Testis (tissue), 3 donors: ENCODE data around the gene LRRC74A. TPM values are rescaled to one million over a fixed set of nuclear protein-coding genes. Genes with fewer than 3 reads are reported as not detected.
"Not testable (repeated sequence)": the region's sequence is repeated elsewhere in the genome, so short reads cannot be mapped to it uniquely, and the experiment has no call there.

Source experiments
- DNase-seq: peaks from one replicate; pipeline ENCODE4 v3.0.0-alpha.2; 2019
- H3K27ac ChIP-seq, 2 donors: fragments of 200-600 bp; sonication (generic); one replicate each; pipeline ENCODE4 v1.5.1; 2019
- H3K27me3 ChIP-seq: fragments of 200-600 bp; sonication (generic); one replicate; pipeline ENCODE4 v1.5.1; 2019
- H3K36me3 ChIP-seq: fragments of 200-600 bp; sonication (generic); one replicate; pipeline ENCODE4 v1.5.1; 2017; ENCODE audit warnings: low read depth; ENCODE audit errors: missing control alignments
- H3K4me1 ChIP-seq: fragments of 200-600 bp; sonication (generic); one replicate; pipeline ENCODE4 v1.5.1; 2019
- H3K4me3 ChIP-seq, 2 donors: fragments of 200-600 bp; sonication (generic); one replicate each; pipeline ENCODE4 v1.5.1; 2017 to 2019
- H3K9me3 ChIP-seq: fragments of 200-600 bp; sonication (generic); one replicate; pipeline ENCODE4 v1.5.1; 2017
- CTCF ChIP-seq, 3 experiments: fragments of 450-650 bp in 2 of 3; fragments of 200-600 bp in 1 of 3; sonication (generic) in 1 of 3; IDR thresholded peaks; one replicate each; pipeline ENCODE4 v1.5.1; 2016 to 2019; ENCODE audit warnings: antibody characterized with exemption in 3 of 3, mild to moderate bottlenecking in 2 of 3, moderate library complexity in 1 of 3
- POLR2A ChIP-seq: fragments of 450-650 bp; IDR thresholded peaks from one replicate; pipeline ENCODE4 v1.6.1; 2017; ENCODE audit warnings: antibody characterized with exemption, mild to moderate bottlenecking, moderate library complexity
- WGBS, 2 donors: methylation state at CpG; one replicate each; pipeline ENCODE4 v1.1.5; 2018; 5-methylcytosine and 5-hydroxymethylcytosine counted together
- intact Hi-C: fragments of 100-400 bp; cut with DNase I; formaldehyde crosslinking; loops from one replicate; pipeline ENCODE4 v1.15.1; 2023; ENCODE audit warnings: low total_unique reads
- polyA plus RNA-seq: library from polyadenylated mRNA; stranded (reverse); fragments of 350-450 nt; fragmentation: Illumina TruSeq; extraction: RNeasy Lipid Tissue Mini Kit (QIAGEN cat#74804); gene quantifications from one replicate; pipeline ENCODE4 v1.2.3, GENCODE V29; 2014; ENCODE audit warnings: low read depth, low replicate concordance; ENCODE audit not compliant: insufficient read depth
- total RNA-seq, 2 donors: library from RNA; depleted of rRNA; stranded (reverse); fragments of >200 nt; gene quantifications; one replicate each; pipeline ENCODE4 v1.2.3, GENCODE V29; 2016

The LRRC74A gene
- total and polyA plus RNA-seq, 3 donors from 2014 or later: 5.9 to 32.5 (median 28.7) TPM

- Histone ChIP-seq H3K9me3 (no peaks in the 10 kb centered on the region), H3K27me3 (no peaks in the 10 kb centered on the region), H3K4me3 (no peak overlapping the region), H3K4me1 (peaks cover 8% of the 10 kb centered on the region), H3K36me3 (no peaks in the 10 kb centered on the region), H3K27ac (no peak overlapping the region)
- intact Hi-C loops: no loop called here
- DNase-seq: no peak
- 77 to 82% methylated on average over 10 to 14 of the region's 14 CpGs for WGBS, 2 donors
- TF ChIP-seq CTCF (IDR thresholded peaks at IDR 0.05) (no peak), POLR2A (no peak)
Observed at GRCh38 chr14:76884853-76885276, 58.7 kb downstream of the LRRC74A start.

DNA sequence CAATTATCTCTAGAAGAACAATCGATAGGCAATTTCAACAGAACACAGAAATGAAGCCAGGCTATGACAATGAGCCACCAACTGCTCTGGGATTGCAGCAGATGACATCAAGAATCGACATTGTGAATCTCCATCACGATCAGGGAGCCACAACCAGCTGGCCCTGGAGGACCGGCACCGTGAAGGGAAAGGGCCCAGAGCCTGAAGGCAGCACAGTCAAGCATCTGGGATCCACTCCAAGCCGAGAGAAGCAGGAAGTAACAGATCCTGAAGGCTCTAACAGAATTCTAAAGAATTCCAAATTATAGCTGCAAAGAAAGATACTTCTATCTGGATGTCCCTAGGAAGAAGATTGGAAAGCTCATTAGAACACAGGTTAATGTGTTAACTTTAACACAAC, 61.0 kb downstream of the LRRC74A start:
- H3K27ac ChIP-seq: no peak overlapping the region
- no peak for TF ChIP-seq CTCF (IDR thresholded peaks at IDR 0.05)
- no peak for TF ChIP-seq POLR2A
- H3K27me3 ChIP-seq: no peaks in the 10 kb centered on the region
- H3K4me3 ChIP-seq: no peak overlapping the region
- no peaks in the 10 kb centered on the region for H3K36me3 ChIP-seq
- H3K4me1 ChIP-seq: peaks cover 6% of the 10 kb centered on the region
- peak; percentile 51 for DNase-seq
- no peaks in the 10 kb centered on the region for H3K9me3 ChIP-seq
- 49 to 53% methylated on average over 6 of the region's 6 CpGs for WGBS, 2 donors
- intact Hi-C loops: no loop called here

DNA sequence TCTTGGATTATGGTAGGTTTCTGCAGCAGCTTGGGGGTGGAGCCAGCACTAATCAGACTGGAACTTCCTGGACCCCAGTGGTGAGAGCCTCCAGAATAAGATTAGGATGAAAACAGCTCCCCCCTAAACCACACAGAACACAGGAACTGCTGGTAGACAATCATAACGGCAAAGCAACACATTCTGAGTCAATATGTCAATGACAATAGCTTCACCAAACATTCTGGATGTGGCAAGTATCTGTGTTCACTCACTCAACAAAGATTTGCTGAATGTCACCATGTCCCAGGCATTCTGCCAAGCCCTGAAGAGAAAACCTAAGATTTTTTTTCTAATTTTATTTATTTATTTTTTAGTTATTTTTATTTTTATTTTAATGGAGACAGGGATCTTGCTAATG, 65.2 kb downstream of the LRRC74A start:
- Histone ChIP-seq H3K9me3 (no peaks in the 10 kb centered on the region), H3K27me3 (no peaks in the 10 kb centered on the region), H3K4me3 (no peak overlapping the region), H3K4me1 (no peaks in the 10 kb centered on the region), H3K36me3 (no peaks in the 10 kb centered on the region), H3K27ac (no peak overlapping the region)
- TF ChIP-seq POLR2A (no peak), CTCF (IDR thresholded peaks at IDR 0.05) (no peak)
- DNase-seq: no peak
- intact Hi-C loops: no loop called here
- 57 to 73% methylated on average over 1 of the region's 1 CpG for WGBS, 2 donors

DNA sequence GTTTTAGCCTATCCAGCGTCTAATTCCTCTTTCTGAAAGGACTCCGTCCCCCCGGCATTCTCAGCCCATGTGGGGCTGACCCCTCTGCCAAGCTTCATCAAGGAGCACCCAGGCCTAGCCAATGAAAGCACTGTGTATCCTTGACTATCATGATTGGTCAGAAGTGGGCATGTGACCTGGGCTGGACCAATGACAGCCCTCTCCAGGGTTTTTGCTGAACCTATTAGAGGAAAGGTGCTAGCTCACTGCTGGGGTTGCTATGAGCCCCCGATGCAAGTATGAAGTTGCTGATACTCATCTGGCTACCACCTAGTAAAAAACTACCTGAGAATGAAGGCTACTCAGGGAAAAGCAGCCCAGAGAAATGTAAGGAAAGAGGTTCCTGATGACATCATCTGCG, 68.1 kb downstream of the LRRC74A start:
- DNase-seq: peak; percentile 79
- no peaks in the 10 kb centered on the region for H3K36me3 ChIP-seq
- WGBS, 2 donors: 76 to 85% methylated on average over 5 of the region's 5 CpGs
- H3K27me3 ChIP-seq: no peaks in the 10 kb centered on the region
- intact Hi-C loops: no loop called here
- H3K27ac ChIP-seq: no peak overlapping the region
- H3K4me3 ChIP-seq: peak overlapping the region in 1 of 2 donors; percentile 38
- no peak for TF ChIP-seq POLR2A
- H3K9me3 ChIP-seq: no peaks in the 10 kb centered on the region
- H3K4me1 ChIP-seq: no peaks in the 10 kb centered on the region

DNA sequence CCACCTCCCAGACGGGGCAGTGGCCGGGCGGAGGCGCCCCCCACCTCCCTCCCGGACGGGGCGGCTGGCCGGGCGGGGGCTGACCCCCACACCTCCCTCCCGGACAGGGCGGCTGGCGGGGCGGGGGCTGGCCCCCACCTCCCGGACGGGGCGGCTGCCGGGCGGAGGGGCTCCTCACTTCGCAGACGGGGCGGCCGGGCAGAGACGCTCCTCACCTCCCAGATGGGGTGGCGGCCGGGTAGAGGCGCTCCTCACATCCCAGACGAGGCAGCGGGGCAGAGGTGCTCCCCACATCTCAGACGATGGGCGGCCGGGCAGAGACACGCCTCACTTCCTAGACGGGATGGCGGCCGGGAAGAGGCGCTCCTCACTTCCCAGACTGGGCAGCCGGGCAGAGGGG, 71.8 kb downstream of the LRRC74A start:
- H3K27ac ChIP-seq, H3K36me3 ChIP-seq, H3K4me1 ChIP-seq, H3K27me3 ChIP-seq, DNase-seq, intact Hi-C loops, H3K9me3 ChIP-seq: not testable (repeated sequence)
- 69 to 80% methylated on average over 6 to 37 of the region's 37 CpGs for WGBS, 2 donors
- peak overlapping the region in 1 of 2 donors; percentile 39 for H3K4me3 ChIP-seq

DNA sequence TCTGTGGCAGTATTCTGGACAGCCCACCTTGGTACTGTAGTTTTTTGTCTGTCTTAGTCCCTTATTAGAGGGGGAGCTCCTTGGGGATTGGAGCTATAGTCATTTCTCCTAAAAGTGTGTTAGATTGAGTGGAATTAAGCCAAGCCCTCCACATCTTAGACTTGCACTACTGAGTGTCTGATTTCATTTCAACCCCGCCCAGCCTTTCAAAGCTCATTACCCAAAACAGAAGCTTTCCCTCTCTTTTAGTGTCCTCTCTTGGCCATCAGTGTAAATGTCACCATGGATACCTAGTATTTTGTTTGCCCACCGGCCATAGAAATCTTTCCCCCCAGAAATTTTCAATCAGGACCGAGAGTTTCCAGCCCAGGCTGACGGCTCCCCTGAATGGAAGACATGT, 74.5 kb downstream of the LRRC74A start:
- H3K4me3 ChIP-seq: no peak overlapping the region
- no peaks in the 10 kb centered on the region for H3K9me3 ChIP-seq
- no peaks in the 10 kb centered on the region for H3K27me3 ChIP-seq
- no peak for DNase-seq
- H3K36me3 ChIP-seq: no peaks in the 10 kb centered on the region
- 73 to 75% methylated on average over 4 of the region's 4 CpGs for WGBS, 2 donors
- no peak overlapping the region for H3K27ac ChIP-seq
- TF ChIP-seq CTCF (IDR thresholded peaks at IDR 0.05): no peak
- TF ChIP-seq POLR2A: no peak
- intact Hi-C loops: no loop called here
- peaks cover 22% of the 10 kb centered on the region for H3K4me1 ChIP-seq
